Erythroblast (primary cell): Measurements from ENCODE around the gene SEZ6L2.

ENCODE experiments used
- GATA1 ChIP-seq: IDR thresholded peaks from 2 replicates; pipeline ENCODE4 v1.6.1; 2011; ENCODE audit warnings: low read depth, mild to moderate bottlenecking, control low read depth, low read length, moderate library complexity
- POLR2A ChIP-seq: IDR thresholded peaks from 2 replicates; pipeline ENCODE4 v1.6.1; 2011; ENCODE audit warnings: mild to moderate bottlenecking, low read length

DNA sequence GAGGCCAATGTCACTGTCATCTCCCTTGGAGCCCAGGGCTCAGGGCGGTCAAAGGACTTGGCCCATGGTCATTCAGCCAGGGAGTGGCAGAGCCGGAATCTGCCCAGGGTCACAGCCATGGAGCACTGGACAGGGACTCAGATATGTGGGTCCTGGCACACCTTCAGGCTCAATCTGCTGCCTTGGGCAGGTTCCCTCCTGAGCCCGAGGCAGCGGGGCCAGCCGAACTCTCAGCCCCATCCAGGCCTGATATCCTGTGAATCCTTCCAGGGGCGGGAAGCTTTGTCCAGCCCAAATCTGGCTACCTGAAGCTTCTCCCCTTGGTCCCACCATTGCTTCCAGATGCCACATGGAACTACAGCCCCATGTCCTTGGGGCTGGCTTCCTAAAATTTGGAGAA is 24.1 kb downstream of the SEZ6L2 start:
- TF ChIP-seq POLR2A (no peak), GATA1 (no peak)
